SK-N-MC (cell line): ENCODE measurements around the gene PRR5L.

ENCODE experiments used
- EZH2 ChIP-seq: fragments of 200-600 bp; sonication (generic); IDR thresholded peaks from one replicate; pipeline ENCODE4 v1.6.1; 2017; ENCODE audit warnings: antibody characterized with exemption
- POLR2AphosphoS5 ChIP-seq: IDR thresholded peaks from 2 replicates; pipeline ENCODE4 v1.6.1; 2012; ENCODE audit warnings: mild to moderate bottlenecking, low read depth, low read length, borderline replicate concordance

DNA sequence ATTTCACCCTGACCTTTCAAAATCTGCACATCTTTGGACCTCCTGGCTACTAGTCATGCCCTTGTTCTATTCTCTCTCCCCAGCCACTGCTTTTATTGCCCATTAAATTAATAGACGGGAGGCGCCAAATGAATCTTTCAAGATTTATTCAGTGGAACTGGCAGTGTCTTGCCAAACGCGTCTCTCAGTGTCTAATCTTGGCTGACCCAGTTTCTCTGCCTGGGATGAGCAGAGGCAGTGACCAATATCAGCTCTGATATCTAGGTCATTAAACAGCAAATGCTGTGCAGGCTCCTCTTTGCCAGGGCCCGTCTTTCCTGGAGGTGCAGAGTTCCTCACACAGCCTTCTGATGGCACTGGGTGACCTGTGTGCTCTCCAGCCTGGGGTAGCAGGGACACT is 140.0 kb downstream of the PRR5L start:
- no peak for TF ChIP-seq POLR2AphosphoS5
- TF ChIP-seq EZH2 = no peak
